GM20431 (cell line): Measurements from ENCODE around the gene RAD54L.
"Not testable (repeated sequence)": the region's sequence is repeated elsewhere in the genome, so short reads cannot be mapped to it uniquely, and the experiment has no call there.

Source experiments
- in situ Hi-C: fragments of 300-500 bp; cut with MseI, MboI; formaldehyde crosslinking; loops from one replicate; pipeline ENCODE4 v1.15.0; 2020; ENCODE audit warnings: low sequenced_read_pairs; ENCODE audit not compliant: unreplicated experiment

RAD54L gene

DNA sequence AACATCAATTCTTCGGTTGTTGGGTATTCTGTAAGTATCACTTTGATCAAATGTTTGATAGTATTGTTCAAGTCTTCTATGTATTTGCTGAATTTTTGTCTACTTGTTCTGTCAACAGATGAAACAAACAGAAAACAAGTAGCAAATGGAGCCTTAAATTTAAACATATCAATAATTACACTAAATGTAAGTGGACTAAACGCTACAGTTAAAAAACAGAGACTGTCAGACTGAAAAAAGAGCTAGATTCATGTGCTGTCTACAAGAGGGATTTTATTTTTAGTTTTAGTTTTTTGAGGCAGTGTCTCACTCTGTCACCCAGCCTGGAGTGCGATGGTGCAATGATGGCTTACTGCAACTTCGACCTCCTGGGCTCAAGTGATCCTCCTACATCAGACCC lies 10.7 kb upstream of the RAD54L start:
- in situ Hi-C loops: no loop called here

GRCh38 chr1:46238865-46239264 lies 8.7 kb upstream of the RAD54L start:
- in situ Hi-C loops: not testable (repeated sequence)

- in situ Hi-C loops: not testable (repeated sequence)
These were observed 5.8 kb upstream of the RAD54L start for GRCh38 chr1:46241733-46242132.

DNA sequence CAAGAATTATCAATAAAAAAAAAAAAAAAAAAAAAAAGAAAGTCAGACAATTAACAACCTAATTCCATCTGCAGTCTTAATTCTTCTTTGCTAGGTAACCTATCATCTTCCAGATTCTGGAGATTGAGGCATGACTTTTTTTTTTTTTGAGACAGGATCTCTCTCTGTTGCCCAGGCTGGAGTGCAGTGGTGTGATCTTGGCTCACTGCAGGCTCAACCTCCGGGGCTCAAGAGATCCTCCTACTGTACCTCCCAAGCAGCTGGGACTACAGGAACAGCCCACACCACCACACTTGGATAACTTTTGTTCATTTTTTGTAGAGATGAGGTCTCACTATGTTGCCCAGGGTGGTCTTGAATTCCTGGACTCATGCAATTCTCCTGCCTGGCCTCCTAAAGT lies 4.6 kb upstream of the RAD54L start:
- in situ Hi-C loops: no loop called here

DNA sequence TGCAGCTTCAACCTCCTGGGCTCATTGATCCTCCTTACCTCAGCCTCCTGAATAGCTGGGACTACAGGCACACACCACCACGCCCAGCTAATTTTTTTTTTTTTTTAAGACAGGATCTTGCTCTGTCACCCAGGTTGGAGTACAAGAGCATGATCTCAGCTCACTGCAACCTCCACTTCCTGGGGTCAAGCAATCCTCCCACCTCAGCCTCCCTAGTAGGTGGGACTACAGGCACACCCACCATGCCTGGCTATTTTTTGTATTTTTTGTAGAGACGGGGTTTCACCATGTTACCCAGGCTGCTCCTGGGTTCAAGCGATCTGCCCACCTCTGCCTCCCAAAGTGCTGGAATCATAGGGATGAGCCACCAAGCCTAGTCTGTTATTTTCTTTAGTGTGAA lies 3.7 kb upstream of the RAD54L start:
- in situ Hi-C loops: not testable (repeated sequence)

- in situ Hi-C loops: no loop called here
These were observed 2.7 kb upstream of the RAD54L start for GRCh38 chr1:46244656-46245371.

DNA sequence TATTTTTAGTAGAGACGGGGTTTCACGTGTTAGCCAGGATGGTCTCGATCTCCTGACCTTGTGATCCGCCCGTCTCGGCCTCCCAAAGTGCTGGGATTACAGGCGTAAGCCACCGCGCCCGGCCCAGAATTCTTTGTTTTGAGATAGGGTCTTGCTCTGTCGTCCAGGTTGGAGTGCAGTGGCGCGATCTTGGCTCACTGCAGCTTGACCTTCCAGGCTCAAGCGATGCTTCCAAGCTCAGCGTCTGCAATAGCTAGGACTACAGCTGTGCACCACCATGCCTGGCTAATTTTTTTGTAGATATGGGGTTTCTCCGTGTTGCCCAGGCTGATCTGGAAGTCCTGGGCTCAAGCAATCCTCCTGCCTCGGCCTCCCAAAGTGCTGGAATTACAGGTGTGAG lies 1.4 kb upstream of the RAD54L start:
- in situ Hi-C loops: not testable (repeated sequence)

GRCh38 chr1:46246548-46247435 lies 771 bp upstream of the RAD54L start:
- in situ Hi-C loops: no loop called here

GRCh38 chr1:46248122-46248920 lies 758 bp downstream of the RAD54L start:
- in situ Hi-C loops: no loop called here

DNA sequence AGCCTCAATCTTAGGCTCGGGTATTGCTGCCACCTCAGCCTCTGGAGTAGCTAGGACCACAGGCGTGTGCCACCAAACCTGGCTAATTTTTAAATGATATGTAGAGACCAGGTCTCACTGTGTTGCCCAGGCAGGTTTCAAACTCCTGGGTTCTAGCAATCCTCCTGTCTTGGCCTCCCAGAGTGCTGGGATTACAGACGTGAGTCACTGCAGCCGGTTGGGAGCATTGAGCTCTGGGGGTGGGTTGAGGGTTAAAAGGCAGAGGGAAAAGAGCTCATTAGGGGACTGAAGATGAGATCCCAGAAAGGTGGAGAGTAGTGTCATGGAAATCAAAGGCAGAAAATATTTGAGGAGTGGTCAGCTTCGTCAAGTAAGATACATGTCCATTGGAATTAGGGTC lies 7.1 kb downstream of the RAD54L start:
- in situ Hi-C loops: no loop called here

- in situ Hi-C loops: no loop called here
These were observed 9.0 kb downstream of the RAD54L start for GRCh38 chr1:46256523-46256922.

- in situ Hi-C loops: no loop called here
These were observed 14.9 kb downstream of the RAD54L start for GRCh38 chr1:46262508-46262907.

DNA sequence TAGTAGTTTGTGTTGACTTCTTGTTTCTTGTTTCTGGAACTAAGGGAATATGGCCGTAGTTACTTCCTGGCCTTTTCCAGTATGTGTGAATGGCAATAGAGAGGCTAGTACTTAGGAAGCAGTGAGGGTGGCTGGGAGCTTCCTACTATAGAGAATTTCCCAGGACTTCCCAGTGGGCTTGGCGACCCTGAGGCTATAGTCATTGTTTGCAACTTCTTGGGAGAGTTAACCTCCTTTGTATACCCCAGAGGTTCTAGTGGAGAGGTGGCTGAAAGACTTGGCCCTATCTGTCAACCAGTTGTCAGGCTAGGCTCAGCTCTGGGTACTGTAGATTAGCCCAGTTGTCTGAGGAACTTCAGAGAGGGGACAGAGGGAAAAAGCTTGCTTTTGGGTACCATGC lies 15.6 kb downstream of the RAD54L start:
- in situ Hi-C loops: no loop called here

- in situ Hi-C loops: no loop called here
These were observed 21.0 kb downstream of the RAD54L start for GRCh38 chr1:46268578-46268977.

- in situ Hi-C loops: no loop called here
These were observed 26.9 kb downstream of the RAD54L start for GRCh38 chr1:46274225-46275029.

DNA sequence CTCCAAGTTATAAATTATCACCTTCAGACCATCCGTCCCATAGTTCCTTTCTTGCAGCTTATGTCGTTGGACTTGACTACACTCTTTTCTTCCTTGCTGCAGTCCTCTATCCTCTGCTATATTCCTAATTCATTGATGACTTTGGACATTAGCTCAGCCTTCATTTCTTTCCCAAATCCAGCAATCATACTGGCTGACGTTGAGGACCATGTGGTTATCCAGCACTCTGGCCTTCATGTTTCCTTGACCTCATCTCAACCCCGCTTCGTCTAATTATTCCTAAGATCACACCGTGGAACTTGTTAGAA lies 27.4 kb downstream of the RAD54L start:
- in situ Hi-C loops: no loop called here

- in situ Hi-C loops: no loop called here
These were observed 30.3 kb downstream of the RAD54L start for GRCh38 chr1:46277658-46278373.

GRCh38 chr1:46278807-46279206 lies 31.2 kb downstream of the RAD54L start:
- in situ Hi-C loops: no loop called here

GRCh38 chr1:46280092-46280491 lies 32.5 kb downstream of the RAD54L start:
- in situ Hi-C loops: no loop called here
